H9 (cell line): ENCODE data around the gene PITPNM1. TPM values are rescaled to one million over a fixed set of nuclear protein-coding genes. Genes with fewer than 3 reads are reported as not detected.

ENCODE experiments used
- DNase-seq: peaks from one replicate; pipeline ENCODE4 v3.0.0-alpha.2; 2017
- H2AFZ ChIP-seq: one replicate; pipeline ENCODE4 v1.6.1; 2013; ENCODE audit warnings: mild to moderate bottlenecking, low read length, control low read depth, moderate library complexity
- H2AK5ac ChIP-seq: 2 replicates; pipeline ENCODE4 v1.6.1; 2013; ENCODE audit warnings: low read length, control low read depth, mixed read lengths; ENCODE audit not compliant: insufficient read length
- H2BK120ac ChIP-seq: one replicate; pipeline ENCODE4 v1.6.1; 2013; ENCODE audit warnings: low read depth, mild to moderate bottlenecking, low read length, control low read depth, inconsistent platforms; ENCODE audit not compliant: poor library complexity, severe bottlenecking
- H2BK12ac ChIP-seq: 2 replicates; pipeline ENCODE4 v1.6.1; 2013; ENCODE audit warnings: low read length, control low read depth, mixed read lengths, low read depth; ENCODE audit not compliant: insufficient read length
- H2BK15ac ChIP-seq: 2 replicates; pipeline ENCODE4 v1.6.1; 2013; ENCODE audit warnings: low read depth, low read length, control low read depth
- H2BK20ac ChIP-seq: one replicate; pipeline ENCODE4 v1.6.1; 2013; ENCODE audit warnings: low read depth, mild to moderate bottlenecking, low read length, control low read depth, inconsistent platforms; ENCODE audit not compliant: poor library complexity, severe bottlenecking
- H2BK5ac ChIP-seq: 2 replicates; pipeline ENCODE4 v1.6.1; 2013; ENCODE audit warnings: low read length, control low read depth, mixed read lengths; ENCODE audit not compliant: insufficient read length
- H3K14ac ChIP-seq: 2 replicates; pipeline ENCODE4 v1.6.1; 2013; ENCODE audit warnings: low read length, control low read depth; ENCODE audit not compliant: insufficient read depth
- H3K18ac ChIP-seq: 2 replicates; pipeline ENCODE4 v1.6.1; 2013; ENCODE audit warnings: low read depth, mild to moderate bottlenecking, mixed read lengths, low read length, control low read depth; ENCODE audit not compliant: insufficient read length
- H3K23ac ChIP-seq: 2 replicates; pipeline ENCODE4 v1.6.1; 2013; ENCODE audit warnings: low read length, control low read depth, mixed read lengths, low read depth; ENCODE audit not compliant: insufficient read length
- H3K23me2 ChIP-seq: 2 replicates; pipeline ENCODE4 v1.6.1; 2013; ENCODE audit warnings: low read depth, mild to moderate bottlenecking, mixed read lengths, low read length, control low read depth; ENCODE audit not compliant: insufficient read length, poor library complexity, severe bottlenecking
- H3K27ac ChIP-seq: 2 replicates; pipeline ENCODE4 v1.5.1; 2013; ENCODE audit warnings: low read length, control low read depth, mixed read lengths, low read depth; ENCODE audit not compliant: insufficient read length
- H3K27me3 ChIP-seq: 2 replicates; pipeline ENCODE4 v1.6.1; 2013; ENCODE audit warnings: low read length, control low read depth, inconsistent platforms; ENCODE audit not compliant: insufficient read depth
- H3K4ac ChIP-seq: 2 replicates; pipeline ENCODE4 v1.6.1; 2013; ENCODE audit warnings: low read depth, mild to moderate bottlenecking, control low read depth, inconsistent platforms, low read length, moderate library complexity
- H3K4me1 ChIP-seq: 2 replicates; pipeline ENCODE4 v1.6.1; 2013; ENCODE audit warnings: low read length, control low read depth, inconsistent platforms; ENCODE audit not compliant: insufficient read depth
- H3K4me2 ChIP-seq: 2 replicates; pipeline ENCODE4 v1.6.1; 2013; ENCODE audit warnings: low read length, control low read depth, mixed read lengths; ENCODE audit not compliant: insufficient read length, insufficient read depth
- H3K56ac ChIP-seq: 2 replicates; pipeline ENCODE4 v1.6.1; 2013; ENCODE audit warnings: low read depth, mild to moderate bottlenecking, mixed read lengths, low read length, control low read depth; ENCODE audit not compliant: insufficient read length
- H3K79me1 ChIP-seq: 2 replicates; pipeline ENCODE4 v1.6.1; 2013; ENCODE audit warnings: low read depth, mild to moderate bottlenecking, moderate library complexity, low read length, control low read depth, inconsistent platforms; ENCODE audit not compliant: insufficient read depth, poor library complexity, severe bottlenecking
- H3K79me2 ChIP-seq: 2 replicates; pipeline ENCODE4 v1.6.1; 2013; ENCODE audit warnings: low read length, control low read depth, inconsistent platforms; ENCODE audit not compliant: insufficient read depth
- H3K9ac ChIP-seq: 2 replicates; pipeline ENCODE4 v1.6.1; 2013; ENCODE audit warnings: low read length, control low read depth, mixed read lengths; ENCODE audit not compliant: insufficient read length; ENCODE audit errors: extremely low read depth
- H3K9me3 ChIP-seq: one replicate; pipeline ENCODE4 v1.6.1; 2013; ENCODE audit warnings: low read depth, low read length, inconsistent platforms; ENCODE audit not compliant: control insufficient read depth
- H3T11ph ChIP-seq: one replicate; pipeline ENCODE4 v1.6.1; 2013; ENCODE audit warnings: mild to moderate bottlenecking, low read length, control low read depth, inconsistent platforms
- H4K20me1 ChIP-seq: one replicate; pipeline ENCODE4 v1.6.1; 2013; ENCODE audit not compliant: control insufficient read depth, insufficient read length, insufficient read depth
- H4K5ac ChIP-seq: 2 replicates; pipeline ENCODE4 v1.6.1; 2013; ENCODE audit warnings: low read depth, mild to moderate bottlenecking, mixed read lengths, low read length, control low read depth; ENCODE audit not compliant: insufficient read length
- H4K8ac ChIP-seq: replicated peaks from 2 replicates; pipeline ENCODE4 v1.6.1; 2013; ENCODE audit warnings: low read length, control low read depth, mixed read lengths, low read depth; ENCODE audit not compliant: insufficient read length
- H4K91ac ChIP-seq: 2 replicates; pipeline ENCODE4 v1.6.1; 2013; ENCODE audit warnings: low read depth, mild to moderate bottlenecking, moderate library complexity, mixed read lengths, low read length, control low read depth; ENCODE audit not compliant: insufficient read length
- H3K27ac Mint-ChIP-seq, 3 experiments: 2 replicates in 2 of 3; 3 replicates in 1 of 3; pipeline ENCODE4 v1.8.0; 2020 to 2021; ENCODE audit warnings: mixed read lengths in 3 of 3, mild to moderate bottlenecking in 1 of 3, moderate library complexity in 1 of 3
- H3K27me3 Mint-ChIP-seq: 2 replicates; pipeline ENCODE4 v1.8.0; 2021; ENCODE audit warnings: low read depth, mild to moderate bottlenecking, moderate library complexity, mixed read lengths
- H3K36me3 Mint-ChIP-seq, 3 experiments: 2 replicates in 2 of 3; 3 replicates in 1 of 3; pipeline ENCODE4 v1.8.0; 2020 to 2021; ENCODE audit warnings: low read depth in 3 of 3, mixed read lengths in 3 of 3; ENCODE audit not compliant: insufficient read depth in 1 of 3
- H3K4me1 Mint-ChIP-seq, 2 experiments: 2 replicates each; pipeline ENCODE4 v1.8.0; 2020; ENCODE audit warnings: mixed read lengths in 2 of 2
- H3K4me3 Mint-ChIP-seq, 2 experiments: 2 replicates in 1 of 2; 3 replicates in 1 of 2; pipeline ENCODE4 v1.8.0; 2020 to 2021; ENCODE audit warnings: mild to moderate bottlenecking in 2 of 2, mixed read lengths in 2 of 2, moderate library complexity in 1 of 2
- H3K9me3 Mint-ChIP-seq, 2 experiments: 2 replicates in 1 of 2; 3 replicates in 1 of 2; pipeline ENCODE4 v1.8.0; 2020; ENCODE audit warnings: mild to moderate bottlenecking in 2 of 2, mixed read lengths in 2 of 2, moderate library complexity in 1 of 2
- WGBS: extraction: QIAGEN DNeasy Blood & Tissue Kit; methylation state at CpG from one replicate; pipeline ENCODE4 v1.1.7; 2013; ENCODE audit warnings: missing lambda C conversion rate, low lambda C conversion rate, mixed read lengths; ENCODE audit not compliant: insufficient read length; ENCODE audit errors: extremely low coverage; 5-methylcytosine and 5-hydroxymethylcytosine counted together
- total RNA-seq: library from RNA; stranded (reverse); gene quantifications from 2 replicates; pipeline ENCODE4 v1.2.1, GENCODE V29; 2021
- TF ChIP-seq, protein P1 (sequence below): fragments of 200-600 bp; sonication (generic); conservative IDR thresholded peaks from 3 replicates; pipeline ENCODE4 v1.8.0; 2021; ENCODE audit warnings: antibody characterized with exemption, mild to moderate bottlenecking

The PITPNM1 gene
- total RNA-seq, 1 experiment from 2014 or later: 43.5 TPM

DNA sequence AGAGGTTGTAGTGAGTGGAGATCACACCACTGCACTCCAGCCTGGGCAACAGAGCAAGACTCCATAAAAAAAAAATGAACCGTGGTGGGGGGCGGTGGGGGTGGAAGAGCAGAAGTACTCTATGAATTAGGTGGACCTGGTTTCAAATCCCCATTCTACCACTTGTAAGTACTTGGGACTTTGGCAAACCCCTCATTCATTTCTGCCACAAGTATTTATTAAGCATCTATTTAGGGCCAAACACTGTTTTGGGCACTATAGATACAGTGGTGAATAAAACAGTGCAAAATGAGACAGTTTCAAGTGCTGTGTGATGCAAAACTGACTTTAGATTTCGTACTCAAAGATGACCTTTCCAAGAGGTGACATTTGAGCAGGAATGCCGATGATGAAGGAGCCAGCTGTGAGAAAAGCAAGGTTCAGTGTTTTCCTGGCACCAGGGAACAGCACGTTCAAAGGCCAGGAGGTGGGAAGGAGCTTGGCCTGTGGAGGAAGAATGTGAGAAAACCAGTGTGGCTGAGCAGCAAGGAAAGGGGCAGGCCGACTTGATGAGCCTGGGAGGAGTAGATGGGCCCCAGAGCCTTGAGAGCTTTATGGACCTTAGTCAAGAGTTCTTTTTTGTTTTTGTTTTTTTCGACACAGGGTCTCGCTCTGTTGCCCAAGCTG, 34.7 kb downstream of the PITPNM1 start:
- Histone ChIP-seq H3K14ac (no peak overlapping the region), H4K8ac (no peak overlapping the region), H4K20me1 (no peaks in the 10 kb centered on the region), H4K91ac (no peak overlapping the region), H2BK15ac (no peak overlapping the region), H2BK12ac (no peak overlapping the region), H2BK20ac (no peak overlapping the region), H3T11ph (no peak overlapping the region), H3K4me1 (no peaks in the 10 kb centered on the region; the same call in 1 of the 2 replicates), H3K4me2 (no peak overlapping the region), H3K4ac (no peak overlapping the region), H2BK5ac (no peak overlapping the region), H3K18ac (no peak overlapping the region), H2BK120ac (no peak overlapping the region), H3K9me3 (no peaks in the 10 kb centered on the region), H2AK5ac (no peak overlapping the region), H3K56ac (no peak overlapping the region), H3K79me2 (no peaks in the 10 kb centered on the region), H3K27ac (no peak overlapping the region), H4K5ac (no peak overlapping the region), H3K9ac (no peak overlapping the region), H3K27me3 (peaks cover 3% of the 10 kb centered on the region; the same call in 1 of the 2 replicates), H3K79me1 (no peaks in the 10 kb centered on the region), H3K23me2 (peaks cover 5% of the 10 kb centered on the region), H3K23ac (no peak overlapping the region), H2AFZ (no peak overlapping the region)
- TF ChIP-seq, protein P1, sequence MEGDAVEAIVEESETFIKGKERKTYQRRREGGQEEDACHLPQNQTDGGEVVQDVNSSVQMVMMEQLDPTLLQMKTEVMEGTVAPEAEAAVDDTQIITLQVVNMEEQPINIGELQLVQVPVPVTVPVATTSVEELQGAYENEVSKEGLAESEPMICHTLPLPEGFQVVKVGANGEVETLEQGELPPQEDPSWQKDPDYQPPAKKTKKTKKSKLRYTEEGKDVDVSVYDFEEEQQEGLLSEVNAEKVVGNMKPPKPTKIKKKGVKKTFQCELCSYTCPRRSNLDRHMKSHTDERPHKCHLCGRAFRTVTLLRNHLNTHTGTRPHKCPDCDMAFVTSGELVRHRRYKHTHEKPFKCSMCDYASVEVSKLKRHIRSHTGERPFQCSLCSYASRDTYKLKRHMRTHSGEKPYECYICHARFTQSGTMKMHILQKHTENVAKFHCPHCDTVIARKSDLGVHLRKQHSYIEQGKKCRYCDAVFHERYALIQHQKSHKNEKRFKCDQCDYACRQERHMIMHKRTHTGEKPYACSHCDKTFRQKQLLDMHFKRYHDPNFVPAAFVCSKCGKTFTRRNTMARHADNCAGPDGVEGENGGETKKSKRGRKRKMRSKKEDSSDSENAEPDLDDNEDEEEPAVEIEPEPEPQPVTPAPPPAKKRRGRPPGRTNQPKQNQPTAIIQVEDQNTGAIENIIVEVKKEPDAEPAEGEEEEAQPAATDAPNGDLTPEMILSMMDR: no peak
- Mint-ChIP-seq H3K4me1 (peaks cover 13 to 17% of the 10 kb centered on the region in 2 experiments), H3K4me3 (no peak overlapping the region), H3K9me3 (no peaks in the 10 kb centered on the region), H3K36me3 (peaks cover 0 to under 1% (median 0%) of the 10 kb centered on the region in 3 experiments; a peak in 2 of 7 replicates), H3K27ac (no peak overlapping the region), H3K27me3 (peaks cover 9% of the 10 kb centered on the region)
- DNase-seq: no peak
- no CpG with 5 or more reads among the region's 8 CpGs for WGBS
